Measurements from ENCODE around the gene C22orf15.

GRCh38 chr22:23789638-23790037 lies 26.8 kb downstream of the C22orf15 start:
- TF ChIP-seq CTCF (IDR thresholded peaks at IDR 0.05): no peak
- TF ChIP-seq POLR2A (IDR thresholded peaks at IDR 0.05; ENCODE audit: low read length): no peak
- no peak for TF ChIP-seq REST (IDR thresholded peaks at IDR 0.05)
- TF ChIP-seq GATA3 (IDR thresholded peaks at IDR 0.05; ENCODE audit: borderline replicate concordance): no peak
- TF ChIP-seq RCOR1 (IDR thresholded peaks at IDR 0.05; ENCODE audit: low read depth, low read length): no peak
- no peak for TF ChIP-seq EP300 (IDR thresholded peaks at IDR 0.05)
- TF ChIP-seq PBX3 (IDR thresholded peaks at IDR 0.05): no peak
- TF ChIP-seq POLR2AphosphoS2 (conservative IDR thresholded peaks at IDR 0.05; ENCODE audit: low read length): no peak
- no peak for TF ChIP-seq ZFP36 (IDR thresholded peaks at IDR 0.05; ENCODE audit: borderline replicate concordance, partially characterized antibody)
- no peak for TF ChIP-seq JUNB (IDR thresholded peaks at IDR 0.05)

All from A549 (cell line).